Caco-2 (cell line): ENCODE measurements around the gene ANO4. TPM values are rescaled to one million over a fixed set of nuclear protein-coding genes. Genes with fewer than 3 reads are reported as not detected.

Source experiments
- BruUV-seq: library from RNA; stranded (reverse); fragments of 400-500 nt; replicated peaks from 2 replicates; lab custom pipeline; 2021; lab: Mats Ljungman, UMichigan
- CTCF ChIA-PET: fragments of 300-600 bp; sonication (Branson Sonifier 250); formaldehyde crosslinking; loops from one replicate; lab custom pipeline; 2022; ENCODE audit warnings: antibody characterized with exemption; lab: Charles Lee
- POLR2A ChIA-PET: fragments of 300-600 bp; sonication (Branson Sonifier 250); formaldehyde crosslinking; loops from one replicate; lab custom pipeline; 2022; ENCODE audit warnings: antibody characterized with exemption; lab: Charles Lee
- DNase-seq, 2 experiments: peaks; one replicate each; pipeline versions ENCODE4 v3.0.0 to v3.0.0-alpha.2; 2020 to 2022
- H3K27me3 ChIP-seq: replicated peaks from 2 replicates; pipeline ENCODE4 v1.6.0; 2011; ENCODE audit warnings: low read length; ENCODE audit not compliant: control insufficient read depth, insufficient read depth
- H3K36me3 ChIP-seq: 2 replicates; pipeline ENCODE4 v1.5.1; 2011; ENCODE audit warnings: low read length; ENCODE audit not compliant: control insufficient read depth, insufficient read depth
- H3K4me1 ChIP-seq: fragments of 250-450 bp; sonication (Bioruptor Pico); 2 replicates; pipeline ENCODE4 v1.5.1; 2020; ENCODE audit warnings: mild to moderate bottlenecking
- H3K4me3 ChIP-seq: 2 replicates; pipeline ENCODE4 v1.5.1; 2011; ENCODE audit warnings: low read depth, mild to moderate bottlenecking, control low read depth, low read length
- H3K9me3 ChIP-seq: fragments of 250-450 bp; sonication (Bioruptor Pico); 2 replicates; pipeline ENCODE4 v1.5.1; 2020; ENCODE audit warnings: mild to moderate bottlenecking, moderate library complexity
- H3K27ac Mint-ChIP-seq: one replicate; pipeline ENCODE4 v1.8.0; 2022; ENCODE audit warnings: mixed read lengths; ENCODE audit not compliant: unreplicated experiment
- H3K27me3 Mint-ChIP-seq: one replicate; pipeline ENCODE4 v1.8.0; 2022; ENCODE audit warnings: mixed read lengths; ENCODE audit not compliant: insufficient read depth, unreplicated experiment
- H3K36me3 Mint-ChIP-seq: one replicate; pipeline ENCODE4 v1.8.0; 2022; ENCODE audit warnings: mild to moderate bottlenecking, mixed read lengths; ENCODE audit not compliant: insufficient read depth, unreplicated experiment
- H3K4me1 Mint-ChIP-seq: one replicate; pipeline ENCODE4 v1.8.0; 2022; ENCODE audit warnings: low read depth, mixed read lengths; ENCODE audit not compliant: unreplicated experiment
- H3K4me3 Mint-ChIP-seq: one replicate; pipeline ENCODE4 v1.8.0; 2022; ENCODE audit warnings: mild to moderate bottlenecking, moderate library complexity, mixed read lengths; ENCODE audit not compliant: unreplicated experiment
- H3K9me3 Mint-ChIP-seq: one replicate; pipeline ENCODE4 v1.8.0; 2022; ENCODE audit warnings: mixed read lengths; ENCODE audit not compliant: unreplicated experiment
- intact Hi-C: fragments of 100-400 bp; cut with micrococcal nuclease; formaldehyde crosslinking; loops from one replicate; pipeline ENCODE4 v1.10.0; 2022; ENCODE audit not compliant: unreplicated experiment
- total RNA-seq: library from RNA; stranded (reverse); gene quantifications from 2 replicates; pipeline ENCODE4 v1.2.3, GENCODE V29; 2022
- TF ChIP-seq, protein P1 (sequence below), 2 experiments: fragments of 200-600 bp in 1 of 2; IDR thresholded peaks; 1 replicate in 1 of 2; 2 replicates in 1 of 2; pipeline versions ENCODE4 v1.5.1 to v1.8.0; 2011 to 2022; ENCODE audit warnings: antibody characterized with exemption in 1 of 2, control low read depth in 1 of 2, inconsistent platforms in 1 of 2, low read depth in 1 of 2, low read length in 1 of 2, mild to moderate bottlenecking in 1 of 2, moderate library complexity in 1 of 2; ENCODE audit not compliant: insufficient read depth in 1 of 2, severe bottlenecking in 1 of 2, unreplicated experiment in 1 of 2

Gene ANO4
- total RNA-seq, 1 experiment from 2014 or later = 0.09 TPM

- no peaks in the 10 kb centered on the region for H3K9me3 ChIP-seq
- Mint-ChIP-seq H3K4me1 (no peaks in the 10 kb centered on the region), H3K9me3 (peaks cover 7% of the 10 kb centered on the region), H3K27ac (no peak overlapping the region), H3K36me3 (no peaks in the 10 kb centered on the region), H3K27me3 (no peaks in the 10 kb centered on the region), H3K4me3 (no peak overlapping the region)
- ChIA-PET POLR2A (interaction anchor here (0.6 kb wide), 1 partner anchor 448 kb away, joined by 6 read pairs; no protein-coding TSS in a partner anchor), CTCF (no interaction called here)
- TF ChIP-seq, protein P1, sequence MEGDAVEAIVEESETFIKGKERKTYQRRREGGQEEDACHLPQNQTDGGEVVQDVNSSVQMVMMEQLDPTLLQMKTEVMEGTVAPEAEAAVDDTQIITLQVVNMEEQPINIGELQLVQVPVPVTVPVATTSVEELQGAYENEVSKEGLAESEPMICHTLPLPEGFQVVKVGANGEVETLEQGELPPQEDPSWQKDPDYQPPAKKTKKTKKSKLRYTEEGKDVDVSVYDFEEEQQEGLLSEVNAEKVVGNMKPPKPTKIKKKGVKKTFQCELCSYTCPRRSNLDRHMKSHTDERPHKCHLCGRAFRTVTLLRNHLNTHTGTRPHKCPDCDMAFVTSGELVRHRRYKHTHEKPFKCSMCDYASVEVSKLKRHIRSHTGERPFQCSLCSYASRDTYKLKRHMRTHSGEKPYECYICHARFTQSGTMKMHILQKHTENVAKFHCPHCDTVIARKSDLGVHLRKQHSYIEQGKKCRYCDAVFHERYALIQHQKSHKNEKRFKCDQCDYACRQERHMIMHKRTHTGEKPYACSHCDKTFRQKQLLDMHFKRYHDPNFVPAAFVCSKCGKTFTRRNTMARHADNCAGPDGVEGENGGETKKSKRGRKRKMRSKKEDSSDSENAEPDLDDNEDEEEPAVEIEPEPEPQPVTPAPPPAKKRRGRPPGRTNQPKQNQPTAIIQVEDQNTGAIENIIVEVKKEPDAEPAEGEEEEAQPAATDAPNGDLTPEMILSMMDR (IDR thresholded peaks at IDR 0.05; ENCODE audit: insufficient read depth in 1 of 2, low read depth in 1 of 2, low read length in 1 of 2, severe bottlenecking in 1 of 2, unreplicated experiment in 1 of 2) = no peak
- intact Hi-C loops = no loop called here
- H3K36me3 ChIP-seq = no peaks in the 10 kb centered on the region
- H3K27me3 ChIP-seq = no peaks in the 10 kb centered on the region
- H3K4me1 ChIP-seq = peaks cover 6% of the 10 kb centered on the region
- H3K4me3 ChIP-seq = no peak overlapping the region
- no TSS peak for BruUV-seq
- no peak for DNase-seq
Observed at GRCh38 chr12:101021442-101021841, 226.9 kb downstream of the ANO4 start.

DNA sequence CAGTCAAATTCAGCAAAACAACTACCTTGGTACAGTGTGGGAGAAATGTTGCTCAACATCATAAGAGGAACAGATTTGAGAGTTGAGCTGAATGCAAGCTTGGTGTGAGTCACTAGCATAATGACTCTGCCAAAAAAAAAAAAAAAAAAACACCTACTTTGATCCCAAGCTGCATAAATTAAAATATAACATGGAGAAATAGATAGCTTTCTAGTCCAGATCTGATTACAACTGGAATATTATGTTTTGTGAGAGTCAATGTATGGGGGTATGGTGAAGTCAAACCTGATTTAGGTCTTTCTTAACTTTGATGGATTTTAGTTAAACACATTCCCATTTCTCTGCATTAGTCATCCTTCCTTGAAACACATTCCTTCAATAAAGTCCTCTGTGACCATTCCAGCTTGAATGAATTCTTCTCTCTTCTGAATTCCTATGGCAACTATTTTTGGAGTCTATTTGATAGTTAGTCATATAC lies 227.4 kb downstream of the ANO4 start:
- no peak for DNase-seq
- ChIA-PET POLR2A (interaction anchor here (0.6 kb wide), 1 partner anchor 448 kb away, joined by 6 read pairs; no protein-coding TSS in a partner anchor), CTCF (no interaction called here)
- BruUV-seq = no TSS peak
- H3K36me3 ChIP-seq = no peaks in the 10 kb centered on the region
- Mint-ChIP-seq H3K36me3 (no peaks in the 10 kb centered on the region), H3K27ac (no peak overlapping the region), H3K9me3 (peaks cover 7% of the 10 kb centered on the region), H3K27me3 (no peaks in the 10 kb centered on the region), H3K4me3 (no peak overlapping the region), H3K4me1 (no peaks in the 10 kb centered on the region)
- peaks cover 6% of the 10 kb centered on the region for H3K4me1 ChIP-seq
- intact Hi-C loops = no loop called here
- H3K9me3 ChIP-seq = no peaks in the 10 kb centered on the region
- H3K4me3 ChIP-seq = no peak overlapping the region
- TF ChIP-seq, protein P1 (IDR thresholded peaks at IDR 0.05; ENCODE audit: insufficient read depth in 1 of 2, low read depth in 1 of 2, low read length in 1 of 2, severe bottlenecking in 1 of 2, unreplicated experiment in 1 of 2) = no peak
- no peaks in the 10 kb centered on the region for H3K27me3 ChIP-seq

DNA sequence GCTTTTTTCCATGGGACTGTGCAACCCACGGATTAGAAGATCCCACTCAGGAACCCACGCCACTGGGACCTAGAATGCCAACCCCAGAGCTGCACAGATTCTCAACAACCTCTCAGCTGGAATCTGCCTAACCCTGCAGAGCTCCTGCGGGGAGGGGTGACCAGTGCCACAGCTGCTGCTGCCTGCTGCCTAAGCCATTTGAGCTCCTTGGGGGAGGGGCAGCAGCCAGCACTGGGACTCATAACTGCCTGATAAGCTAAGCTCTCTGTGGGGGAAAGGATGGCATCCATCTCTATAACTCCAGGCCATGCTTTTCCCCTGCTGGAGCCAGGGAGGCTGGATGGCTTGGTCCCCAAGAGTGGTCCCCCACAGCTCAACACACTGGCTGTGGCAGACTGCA lies 232.6 kb downstream of the ANO4 start:
- intact Hi-C loops = no loop called here
- Histone ChIP-seq H3K36me3 (no peaks in the 10 kb centered on the region), H3K4me3 (no peak overlapping the region), H3K27me3 (no peaks in the 10 kb centered on the region), H3K9me3 (no peaks in the 10 kb centered on the region), H3K4me1 (no peaks in the 10 kb centered on the region; the same call in 1 of the 2 replicates)
- TF ChIP-seq, protein P1 (IDR thresholded peaks at IDR 0.05; ENCODE audit: insufficient read depth in 1 of 2, low read depth in 1 of 2, low read length in 1 of 2, severe bottlenecking in 1 of 2, unreplicated experiment in 1 of 2) = no peak
- Mint-ChIP-seq H3K27ac (no peak overlapping the region), H3K9me3 (peaks cover 34% of the 10 kb centered on the region), H3K4me3 (no peak overlapping the region), H3K27me3 (no peaks in the 10 kb centered on the region), H3K4me1 (no peaks in the 10 kb centered on the region), H3K36me3 (no peaks in the 10 kb centered on the region)
- DNase-seq = no peak
- CTCF ChIA-PET = no interaction called here
- POLR2A ChIA-PET = no interaction called here
- no TSS peak for BruUV-seq
